ENCODE data around the gene TIMM10B.

The TIMM10B gene

DNA sequence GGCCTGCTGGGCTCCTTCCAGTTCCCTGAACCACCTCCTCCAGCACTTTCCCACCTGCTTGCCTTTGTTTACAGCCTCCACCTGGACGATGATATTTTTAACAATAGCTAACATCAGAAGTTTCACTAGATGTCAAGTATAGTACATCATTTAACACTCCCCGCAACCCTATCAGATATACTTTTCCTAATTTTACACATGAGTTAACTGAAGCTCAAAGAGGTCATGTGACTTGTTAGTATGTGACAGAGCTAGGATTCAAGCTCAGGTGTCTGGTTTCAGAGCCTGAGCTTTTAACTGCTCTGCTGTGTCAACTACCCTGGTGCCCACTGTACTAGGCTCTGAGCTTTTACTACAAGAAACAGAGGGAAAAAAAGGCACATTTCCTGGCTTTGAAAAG is 26.2 kb upstream of the TIMM10B start:
- Histone ChIP-seq H3K27ac (ENCODE audit: low read depth, low read length, poor library complexity, severe bottlenecking) (no peak overlapping the region), H3K4me1 (ENCODE audit: insufficient read depth, low read length, severe bottlenecking) (no peaks in the 10 kb centered on the region), H3K9me3 (ENCODE audit: low read length) (no peaks in the 10 kb centered on the region), H3F3A (ENCODE audit: insufficient read depth, low read length) (no peaks in the 10 kb centered on the region), H3K79me2 (ENCODE audit: insufficient read depth, low read length) (no peaks in the 10 kb centered on the region), H3K4me3 (ENCODE audit: low read depth, low read length, poor library complexity, severe bottlenecking) (no peak overlapping the region), H3K27me3 (ENCODE audit: insufficient read depth, low read length) (no peaks in the 10 kb centered on the region), H4K20me1 (ENCODE audit: insufficient read depth, low read length) (no peaks in the 10 kb centered on the region), H3K36me3 (ENCODE audit: insufficient read depth, low read length) (no peaks in the 10 kb centered on the region), H3K9me2 (ENCODE audit: low read depth, low read length) (no peaks in the 10 kb centered on the region), H2AFZ (ENCODE audit: low read length) (no peak overlapping the region), H3K4me2 (ENCODE audit: low read length) (no peak overlapping the region), H3K9ac (ENCODE audit: low read length) (no peak overlapping the region)
- TF ChIP-seq EZH2 (IDR thresholded peaks at IDR 0.05; ENCODE audit: borderline replicate concordance, low read length), result no peak
- TF ChIP-seq, protein P1, sequence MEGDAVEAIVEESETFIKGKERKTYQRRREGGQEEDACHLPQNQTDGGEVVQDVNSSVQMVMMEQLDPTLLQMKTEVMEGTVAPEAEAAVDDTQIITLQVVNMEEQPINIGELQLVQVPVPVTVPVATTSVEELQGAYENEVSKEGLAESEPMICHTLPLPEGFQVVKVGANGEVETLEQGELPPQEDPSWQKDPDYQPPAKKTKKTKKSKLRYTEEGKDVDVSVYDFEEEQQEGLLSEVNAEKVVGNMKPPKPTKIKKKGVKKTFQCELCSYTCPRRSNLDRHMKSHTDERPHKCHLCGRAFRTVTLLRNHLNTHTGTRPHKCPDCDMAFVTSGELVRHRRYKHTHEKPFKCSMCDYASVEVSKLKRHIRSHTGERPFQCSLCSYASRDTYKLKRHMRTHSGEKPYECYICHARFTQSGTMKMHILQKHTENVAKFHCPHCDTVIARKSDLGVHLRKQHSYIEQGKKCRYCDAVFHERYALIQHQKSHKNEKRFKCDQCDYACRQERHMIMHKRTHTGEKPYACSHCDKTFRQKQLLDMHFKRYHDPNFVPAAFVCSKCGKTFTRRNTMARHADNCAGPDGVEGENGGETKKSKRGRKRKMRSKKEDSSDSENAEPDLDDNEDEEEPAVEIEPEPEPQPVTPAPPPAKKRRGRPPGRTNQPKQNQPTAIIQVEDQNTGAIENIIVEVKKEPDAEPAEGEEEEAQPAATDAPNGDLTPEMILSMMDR (IDR thresholded peaks at IDR 0.05; ENCODE audit: low read length), result no peak

DNA sequence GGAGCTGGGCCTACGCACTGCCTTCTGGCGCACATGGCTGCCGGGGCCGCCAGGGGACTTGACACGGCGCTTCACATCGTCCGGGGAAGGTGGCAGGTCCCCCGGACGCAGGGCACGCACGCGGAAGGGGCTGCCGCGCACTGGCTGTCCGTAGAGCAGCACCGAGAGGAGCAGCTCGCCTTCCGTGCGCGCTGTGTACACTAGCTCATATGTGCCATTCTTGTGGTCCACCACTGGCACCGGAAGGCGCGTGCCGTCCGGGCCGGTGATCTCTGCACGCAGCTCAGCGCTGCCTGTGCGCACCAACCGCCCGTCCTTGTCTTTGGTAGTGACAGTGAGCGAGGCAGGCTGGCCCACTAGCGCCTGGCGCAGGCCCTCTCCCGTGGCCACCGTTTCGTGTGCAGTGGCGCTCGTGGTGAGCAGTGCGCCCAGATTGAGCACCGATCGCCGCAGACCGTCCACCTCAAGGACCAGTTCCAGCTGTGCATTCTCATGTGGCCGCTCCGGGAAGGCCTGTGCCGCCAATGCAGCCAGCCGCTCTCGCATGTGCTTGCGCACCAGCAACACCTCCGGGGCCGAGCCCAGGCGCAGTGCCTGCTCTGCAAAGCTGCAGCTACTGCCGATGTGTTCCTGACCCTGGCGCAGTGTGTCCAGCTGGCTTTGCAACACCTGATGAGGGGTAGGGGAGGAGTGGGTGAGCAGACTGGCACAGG is 24.8 kb upstream of the TIMM10B start:
- Histone ChIP-seq H3K9ac (ENCODE audit: low read length) (no peak overlapping the region), H3K27me3 (ENCODE audit: insufficient read depth, low read length) (no peaks in the 10 kb centered on the region), H3K4me2 (ENCODE audit: low read length) (no peak overlapping the region), H3K79me2 (ENCODE audit: insufficient read depth, low read length) (no peaks in the 10 kb centered on the region), H3K9me3 (ENCODE audit: low read length) (no peaks in the 10 kb centered on the region), H2AFZ (ENCODE audit: low read length) (no peak overlapping the region), H3K27ac (ENCODE audit: low read depth, low read length, poor library complexity, severe bottlenecking) (no peak overlapping the region), H3F3A (ENCODE audit: insufficient read depth, low read length) (no peaks in the 10 kb centered on the region), H3K9me2 (ENCODE audit: low read depth, low read length) (no peaks in the 10 kb centered on the region), H3K4me1 (ENCODE audit: insufficient read depth, low read length, severe bottlenecking) (no peaks in the 10 kb centered on the region), H4K20me1 (ENCODE audit: insufficient read depth, low read length) (no peaks in the 10 kb centered on the region), H3K4me3 (ENCODE audit: low read depth, low read length, poor library complexity, severe bottlenecking) (no peak overlapping the region), H3K36me3 (ENCODE audit: insufficient read depth, low read length) (no peaks in the 10 kb centered on the region)
- TF ChIP-seq, protein P1 (IDR thresholded peaks at IDR 0.05; ENCODE audit: low read length), result no peak
- TF ChIP-seq EZH2 (IDR thresholded peaks at IDR 0.05; ENCODE audit: borderline replicate concordance, low read length), result no peak

DNA sequence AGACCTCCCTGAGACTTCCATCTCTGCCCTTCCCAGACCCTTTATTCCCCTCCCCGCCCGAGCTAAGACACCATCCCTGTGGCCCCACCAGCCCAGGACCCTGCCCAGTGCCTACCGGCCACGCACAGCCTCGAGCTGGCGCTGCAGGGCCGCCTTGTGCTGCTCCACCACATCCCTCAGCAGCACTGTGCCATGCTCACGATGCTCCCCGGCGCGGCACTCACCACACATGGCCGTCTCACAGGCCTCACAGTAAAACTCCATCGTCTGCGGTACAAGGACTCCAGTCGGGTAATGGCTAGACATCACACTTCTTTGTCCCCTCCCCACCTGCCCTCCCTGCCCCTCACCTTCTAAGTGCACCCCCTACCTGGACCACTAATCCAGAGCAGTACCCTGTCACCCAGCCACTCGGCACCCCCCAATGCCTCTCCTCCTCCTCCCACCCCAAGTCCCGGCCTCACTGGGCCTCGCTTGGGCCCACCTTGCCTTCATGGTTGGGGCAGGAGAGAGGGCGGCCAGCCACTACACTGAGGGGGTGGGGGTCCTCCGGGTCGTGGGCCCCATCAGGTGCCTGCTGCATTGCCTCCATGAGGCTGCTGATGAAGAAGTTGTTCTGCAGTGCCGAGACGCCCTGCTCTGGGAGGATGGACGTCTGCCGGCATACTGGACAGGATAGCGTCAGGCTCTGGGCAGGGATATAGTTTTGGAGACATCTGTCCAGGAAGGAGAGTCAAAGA is 23.6 kb upstream of the TIMM10B start:
- no peaks in the 10 kb centered on the region for H3K4me1 ChIP-seq (ENCODE audit: insufficient read depth, low read length, severe bottlenecking)
- TF ChIP-seq, protein P1 (IDR thresholded peaks at IDR 0.05; ENCODE audit: low read length), result no peak
- TF ChIP-seq EZH2 (IDR thresholded peaks at IDR 0.05; ENCODE audit: borderline replicate concordance, low read length), result no peak
- no peaks in the 10 kb centered on the region for H3F3A ChIP-seq (ENCODE audit: insufficient read depth, low read length)
- no peak overlapping the region for H3K27ac ChIP-seq (ENCODE audit: low read depth, low read length, poor library complexity, severe bottlenecking)
- H4K20me1 ChIP-seq (ENCODE audit: insufficient read depth, low read length), result no peaks in the 10 kb centered on the region
- no peaks in the 10 kb centered on the region for H3K79me2 ChIP-seq (ENCODE audit: insufficient read depth, low read length)
- H3K36me3 ChIP-seq (ENCODE audit: insufficient read depth, low read length), result no peaks in the 10 kb centered on the region
- H3K9me3 ChIP-seq (ENCODE audit: low read length), result no peaks in the 10 kb centered on the region
- no peak overlapping the region for H3K4me2 ChIP-seq (ENCODE audit: low read length)
- no peaks in the 10 kb centered on the region for H3K27me3 ChIP-seq (ENCODE audit: insufficient read depth, low read length)
- no peak overlapping the region for H3K9ac ChIP-seq (ENCODE audit: low read length)
- no peaks in the 10 kb centered on the region for H3K9me2 ChIP-seq (ENCODE audit: low read depth, low read length)
- no peak overlapping the region for H3K4me3 ChIP-seq (ENCODE audit: low read depth, low read length, poor library complexity, severe bottlenecking)
- H2AFZ ChIP-seq (ENCODE audit: low read length), result no peak overlapping the region
